GM15510 (cell line): ENCODE results near the gene DNAJC2.

Source experiments
- POLR2A ChIP-seq: IDR thresholded peaks from 3 replicates; pipeline ENCODE4 v1.6.1; 2011; ENCODE audit warnings: borderline replicate concordance; ENCODE audit not compliant: insufficient read length; ENCODE audit errors: extremely low read depth

DNAJC2 gene

GRCh38 chr7:103347507-103348267 lies 3.1 kb upstream of the DNAJC2 start, which contains the start of gene PSMC2:
TSS of gene PSMC2 (plus strand) at chr7:103347643. CDS start at chr7:103347712, 69 bp downstream.
- TF ChIP-seq POLR2A, result peak; percentile 53

- no peak for TF ChIP-seq POLR2A
These were observed 1.8 kb upstream of the DNAJC2 start for GRCh38 chr7:103346396-103346795.

GRCh38 chr7:103343758-103344452 lies 662 bp downstream of the DNAJC2 start:
- no peak for TF ChIP-seq POLR2A

- TF ChIP-seq POLR2A, result no peak
These were observed 1.2 kb downstream of the DNAJC2 start for GRCh38 chr7:103343332-103343731.

- no peak for TF ChIP-seq POLR2A
These were observed 3.1 kb downstream of the DNAJC2 start for GRCh38 chr7:103341466-103341865.

- no peak for TF ChIP-seq POLR2A
These were observed 5.7 kb downstream of the DNAJC2 start for GRCh38 chr7:103338864-103339263.

- no peak for TF ChIP-seq POLR2A
These were observed 7.8 kb downstream of the DNAJC2 start for GRCh38 chr7:103336761-103337160.

- TF ChIP-seq POLR2A, result no peak
These were observed 18.8 kb downstream of the DNAJC2 start for GRCh38 chr7:103325744-103326143.

- TF ChIP-seq POLR2A, result no peak
These were observed 27.6 kb downstream of the DNAJC2 start for GRCh38 chr7:103317009-103317408.

GRCh38 chr7:103316380-103316941 lies 28.1 kb downstream of the DNAJC2 start:
- TF ChIP-seq POLR2A, result no peak

GRCh38 chr7:103314852-103315251 lies 29.7 kb downstream of the DNAJC2 start:
- TF ChIP-seq POLR2A, result no peak

- no peak for TF ChIP-seq POLR2A
These were observed 36.9 kb downstream of the DNAJC2 start for GRCh38 chr7:103307503-103308231.

GRCh38 chr7:103301441-103301840 lies 43.1 kb downstream of the DNAJC2 start:
- no peak for TF ChIP-seq POLR2A

GRCh38 chr7:103299660-103300059 lies 44.9 kb downstream of the DNAJC2 start:
- no peak for TF ChIP-seq POLR2A

GRCh38 chr7:103297837-103298179 lies 46.8 kb downstream of the DNAJC2 start:
- TF ChIP-seq POLR2A, result no peak
